Measurements from ENCODE around the gene MRGPRE.

The MRGPRE gene

DNA sequence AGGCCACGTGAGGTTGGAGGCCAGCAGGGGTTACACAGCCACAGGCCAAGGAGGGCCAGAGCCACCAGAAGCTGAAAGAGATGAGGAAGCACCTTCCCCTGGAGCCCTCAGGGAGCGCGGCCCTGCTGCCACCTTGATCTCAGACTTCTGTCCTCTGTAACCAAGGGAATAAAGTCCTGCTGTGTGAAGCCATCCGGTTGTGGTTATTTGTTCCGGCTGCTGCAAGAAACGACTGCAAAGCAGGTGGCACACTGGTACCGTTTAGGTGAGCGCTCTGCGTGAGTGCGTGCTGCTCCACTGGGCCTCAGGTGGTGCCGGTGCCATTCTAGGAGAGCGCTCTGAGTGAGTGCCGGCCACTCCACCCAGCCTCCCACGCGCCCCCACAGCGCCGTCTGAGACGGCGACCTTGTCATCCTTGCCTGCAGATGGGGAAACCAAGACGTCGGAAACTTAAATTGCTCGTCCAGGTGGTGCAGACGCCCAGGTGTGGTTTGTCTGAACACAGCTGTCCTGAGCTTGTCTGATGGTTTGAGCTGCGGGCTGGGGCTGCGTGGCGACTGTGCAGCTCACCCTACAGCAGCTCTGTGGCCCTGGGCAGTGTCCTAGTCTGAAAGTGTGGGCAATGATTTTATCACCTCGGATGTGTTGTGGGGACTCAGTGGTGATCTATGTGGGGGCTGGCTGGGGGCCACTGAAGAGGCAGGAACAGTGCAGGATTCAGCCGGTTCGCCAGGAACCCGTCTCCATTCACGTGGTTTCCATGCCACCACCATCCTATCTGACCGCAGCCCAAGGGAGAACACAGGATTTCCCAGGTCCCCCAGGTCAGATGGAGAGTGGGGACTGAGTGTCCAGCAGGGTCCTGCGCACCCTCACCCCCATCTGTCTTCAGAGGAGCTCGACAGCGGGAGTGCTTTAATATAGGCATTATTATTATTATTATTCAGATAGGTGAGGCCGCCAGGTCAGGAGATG lies 9.0 kb downstream of the MRGPRE start:
- TF ChIP-seq POLR2AphosphoS5 (IDR thresholded peaks at IDR 0.05; ENCODE audit: low read depth, low read length), result no peak
- TF ChIP-seq, protein P1, sequence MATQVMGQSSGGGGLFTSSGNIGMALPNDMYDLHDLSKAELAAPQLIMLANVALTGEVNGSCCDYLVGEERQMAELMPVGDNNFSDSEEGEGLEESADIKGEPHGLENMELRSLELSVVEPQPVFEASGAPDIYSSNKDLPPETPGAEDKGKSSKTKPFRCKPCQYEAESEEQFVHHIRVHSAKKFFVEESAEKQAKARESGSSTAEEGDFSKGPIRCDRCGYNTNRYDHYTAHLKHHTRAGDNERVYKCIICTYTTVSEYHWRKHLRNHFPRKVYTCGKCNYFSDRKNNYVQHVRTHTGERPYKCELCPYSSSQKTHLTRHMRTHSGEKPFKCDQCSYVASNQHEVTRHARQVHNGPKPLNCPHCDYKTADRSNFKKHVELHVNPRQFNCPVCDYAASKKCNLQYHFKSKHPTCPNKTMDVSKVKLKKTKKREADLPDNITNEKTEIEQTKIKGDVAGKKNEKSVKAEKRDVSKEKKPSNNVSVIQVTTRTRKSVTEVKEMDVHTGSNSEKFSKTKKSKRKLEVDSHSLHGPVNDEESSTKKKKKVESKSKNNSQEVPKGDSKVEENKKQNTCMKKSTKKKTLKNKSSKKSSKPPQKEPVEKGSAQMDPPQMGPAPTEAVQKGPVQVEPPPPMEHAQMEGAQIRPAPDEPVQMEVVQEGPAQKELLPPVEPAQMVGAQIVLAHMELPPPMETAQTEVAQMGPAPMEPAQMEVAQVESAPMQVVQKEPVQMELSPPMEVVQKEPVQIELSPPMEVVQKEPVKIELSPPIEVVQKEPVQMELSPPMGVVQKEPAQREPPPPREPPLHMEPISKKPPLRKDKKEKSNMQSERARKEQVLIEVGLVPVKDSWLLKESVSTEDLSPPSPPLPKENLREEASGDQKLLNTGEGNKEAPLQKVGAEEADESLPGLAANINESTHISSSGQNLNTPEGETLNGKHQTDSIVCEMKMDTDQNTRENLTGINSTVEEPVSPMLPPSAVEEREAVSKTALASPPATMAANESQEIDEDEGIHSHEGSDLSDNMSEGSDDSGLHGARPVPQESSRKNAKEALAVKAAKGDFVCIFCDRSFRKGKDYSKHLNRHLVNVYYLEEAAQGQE (IDR thresholded peaks at IDR 0.05; ENCODE audit: insufficient read depth in 1 of 2, low read depth in 2 of 2, low read length in 2 of 2), result no peak

DNA sequence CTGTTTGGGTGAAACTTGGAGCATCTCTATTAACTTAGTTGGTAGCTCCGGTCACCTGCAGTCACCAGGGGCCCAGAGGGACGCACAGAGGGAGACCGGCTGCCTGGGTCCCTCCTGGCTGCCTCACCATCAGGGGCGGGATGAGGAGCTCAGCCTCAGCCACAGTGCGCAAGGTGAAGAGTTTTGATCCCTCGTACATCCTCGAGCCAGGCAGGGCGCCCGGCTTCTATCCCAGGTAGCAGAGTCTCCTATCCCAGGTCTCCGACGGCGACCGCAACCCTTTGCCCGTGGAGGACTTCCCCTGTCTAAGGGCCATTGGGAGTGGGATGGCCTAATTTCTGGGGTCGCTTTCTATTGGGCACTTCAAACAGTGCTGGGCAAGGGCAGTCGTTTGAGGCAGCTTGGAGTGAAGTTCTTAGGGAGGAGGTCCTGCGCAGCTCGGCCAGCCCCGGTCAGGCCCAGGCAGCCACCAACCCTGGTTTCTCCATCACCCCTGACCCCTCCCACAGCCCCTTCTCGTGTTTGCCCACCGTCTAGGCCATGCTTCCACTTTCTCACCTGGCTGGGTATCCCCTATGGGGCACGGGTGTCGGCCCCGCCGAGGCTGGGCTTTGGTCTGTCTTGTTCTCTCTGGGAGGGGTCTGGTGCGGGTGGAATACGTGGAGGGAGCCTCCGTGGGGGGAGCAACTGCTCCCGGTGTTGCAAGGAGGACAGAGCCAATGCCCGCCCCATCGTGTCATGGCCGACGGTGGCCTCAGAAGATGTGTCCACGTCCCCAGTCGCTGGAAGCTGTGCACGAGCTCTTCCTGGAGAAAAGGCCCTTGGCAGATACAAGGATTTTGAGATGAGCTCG lies 10.0 kb downstream of the MRGPRE start:
- TF ChIP-seq FOXP2 (optimal IDR thresholded peaks at IDR 0.05; ENCODE audit: borderline replicate concordance, extremely low read depth, extremely low read length, insufficient read depth) (no peak), TAF1 (IDR thresholded peaks at IDR 0.05; ENCODE audit: borderline replicate concordance, insufficient read depth, low read length) (no peak), SIN3A (IDR thresholded peaks at IDR 0.05; ENCODE audit: borderline replicate concordance, insufficient read depth, low read length) (no peak), POLR2AphosphoS5 (IDR thresholded peaks at IDR 0.05; ENCODE audit: low read depth, low read length) (no peak)
- TF ChIP-seq, protein P1 (IDR thresholded peaks at IDR 0.05; ENCODE audit: insufficient read depth in 1 of 2, low read depth in 2 of 2, low read length in 2 of 2), result no peak

DNA sequence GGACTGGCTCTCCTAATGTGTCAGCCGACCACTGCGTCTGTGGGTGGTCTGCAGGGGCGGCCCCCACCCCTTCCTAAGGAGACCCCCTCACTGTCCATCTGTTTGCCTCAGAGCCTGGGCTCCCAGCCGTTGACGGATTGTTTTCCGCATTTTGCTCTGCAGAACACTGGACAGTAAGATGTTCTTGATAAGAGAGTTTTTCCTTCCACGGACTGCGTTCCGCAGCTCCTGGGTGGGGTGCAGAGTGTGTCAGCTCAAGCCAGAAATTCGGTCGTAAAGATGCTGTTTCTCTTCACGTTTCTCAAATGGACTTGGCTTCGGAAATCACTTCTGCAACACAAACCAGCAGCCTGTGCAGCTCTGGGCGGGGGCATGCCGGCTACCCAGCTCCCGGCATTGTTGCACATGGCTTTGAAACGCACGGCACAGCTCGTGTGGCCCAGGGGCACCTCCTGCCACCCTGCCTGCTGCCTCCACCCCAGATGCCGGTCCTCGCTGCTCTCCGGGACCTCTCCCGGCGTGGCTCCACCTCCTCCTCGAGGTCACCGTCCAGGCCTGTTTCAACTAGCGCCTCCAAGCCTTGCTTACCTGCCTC lies 10.7 kb downstream of the MRGPRE start:
- TF ChIP-seq POLR2AphosphoS5 (IDR thresholded peaks at IDR 0.05; ENCODE audit: low read depth, low read length) (no peak), TAF1 (IDR thresholded peaks at IDR 0.05; ENCODE audit: borderline replicate concordance, insufficient read depth, low read length) (no peak), SIN3A (IDR thresholded peaks at IDR 0.05; ENCODE audit: borderline replicate concordance, insufficient read depth, low read length) (no peak), FOXP2 (optimal IDR thresholded peaks at IDR 0.05; ENCODE audit: borderline replicate concordance, extremely low read depth, extremely low read length, insufficient read depth) (no peak)
- TF ChIP-seq, protein P1 (IDR thresholded peaks at IDR 0.05; ENCODE audit: insufficient read depth in 1 of 2, low read depth in 2 of 2, low read length in 2 of 2), result no peak

DNA sequence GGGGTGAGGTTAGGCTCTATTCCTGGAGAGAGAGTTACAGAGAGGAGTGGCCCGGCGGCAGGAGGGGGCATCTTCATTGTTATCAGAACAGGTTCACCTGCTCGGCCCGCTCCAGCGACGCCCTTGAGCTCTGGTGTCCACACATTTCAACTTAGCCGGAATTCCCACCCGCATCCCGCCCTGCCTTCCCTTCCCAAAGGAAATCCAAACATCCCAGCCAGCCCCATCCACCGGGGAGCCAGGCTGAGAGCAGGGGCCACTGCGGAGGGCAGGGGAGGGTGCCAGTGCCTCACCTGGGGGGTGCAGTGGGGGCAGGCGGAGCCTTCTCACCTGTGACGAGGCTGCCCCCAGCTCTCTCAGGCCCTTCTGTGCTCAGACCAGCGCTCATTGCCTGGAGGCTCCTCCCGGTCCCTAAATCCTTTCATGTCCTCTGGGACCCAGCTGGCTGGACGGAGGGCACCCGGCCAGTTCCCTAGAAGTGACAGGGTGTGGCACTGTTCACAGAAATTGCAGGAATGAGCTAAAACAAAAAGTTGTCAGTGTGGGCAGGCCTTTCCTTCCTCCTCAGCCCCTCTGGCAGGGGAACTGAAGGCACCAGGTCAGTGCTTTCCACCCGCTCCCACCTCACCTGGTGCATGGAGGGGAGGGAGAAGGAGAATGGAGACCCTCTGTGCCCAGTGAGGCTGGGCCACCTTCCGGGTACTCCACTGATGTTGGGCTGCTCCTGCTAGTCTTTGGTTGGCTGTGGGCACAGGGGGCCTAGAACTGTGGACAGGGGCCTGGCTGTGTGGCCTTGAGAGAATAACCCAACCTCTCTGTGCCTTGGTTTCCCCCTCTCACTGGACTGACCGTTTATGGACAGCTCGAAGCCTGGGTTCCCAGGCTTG lies 11.5 kb downstream of the MRGPRE start:
- no peak for TF ChIP-seq POLR2AphosphoS5 (IDR thresholded peaks at IDR 0.05; ENCODE audit: low read depth, low read length)

DNA sequence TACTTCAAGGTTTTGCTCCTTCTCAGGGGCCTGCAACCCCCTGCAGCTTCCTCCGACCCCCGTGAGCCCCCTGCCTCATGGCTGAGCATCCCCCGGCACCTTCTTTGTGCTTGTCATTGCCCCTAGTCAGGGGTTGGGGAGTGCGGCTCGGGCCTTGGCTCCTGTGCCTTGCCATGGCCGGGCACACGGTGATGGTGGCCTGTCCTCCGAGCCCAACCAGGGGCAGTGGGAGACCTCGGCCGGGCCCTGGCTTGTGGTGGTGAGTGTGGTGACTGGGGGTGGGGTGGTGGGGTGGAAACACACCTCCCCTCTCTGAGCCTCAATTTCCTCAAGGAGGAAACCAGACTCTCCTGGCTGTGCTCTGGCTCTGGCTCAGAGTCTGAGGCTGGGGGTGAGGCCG lies 12.1 kb downstream of the MRGPRE start:
- no peak for TF ChIP-seq FOXP2 (optimal IDR thresholded peaks at IDR 0.05; ENCODE audit: borderline replicate concordance, extremely low read depth, extremely low read length, insufficient read depth)
- TF ChIP-seq SIN3A (IDR thresholded peaks at IDR 0.05; ENCODE audit: borderline replicate concordance, insufficient read depth, low read length), result no peak
- TF ChIP-seq, protein P1 (IDR thresholded peaks at IDR 0.05; ENCODE audit: insufficient read depth in 1 of 2, low read depth in 2 of 2, low read length in 2 of 2), result no peak
- no peak for TF ChIP-seq TAF1 (IDR thresholded peaks at IDR 0.05; ENCODE audit: borderline replicate concordance, insufficient read depth, low read length)
- TF ChIP-seq POLR2AphosphoS5 (IDR thresholded peaks at IDR 0.05; ENCODE audit: low read depth, low read length), result no peak

Measured in PFSK-1 (cell line).